Measurements from ENCODE around the gene COL12A1. TPM values are rescaled to one million over a fixed set of nuclear protein-coding genes. Genes with fewer than 3 reads are reported as not detected.
"Not testable (repeated sequence)": the region's sequence is repeated elsewhere in the genome, so short reads cannot be mapped to it uniquely, and the experiment has no call there.

Gene COL12A1
- total RNA-seq, 2 donors from 2014 or later, result not detected

DNA sequence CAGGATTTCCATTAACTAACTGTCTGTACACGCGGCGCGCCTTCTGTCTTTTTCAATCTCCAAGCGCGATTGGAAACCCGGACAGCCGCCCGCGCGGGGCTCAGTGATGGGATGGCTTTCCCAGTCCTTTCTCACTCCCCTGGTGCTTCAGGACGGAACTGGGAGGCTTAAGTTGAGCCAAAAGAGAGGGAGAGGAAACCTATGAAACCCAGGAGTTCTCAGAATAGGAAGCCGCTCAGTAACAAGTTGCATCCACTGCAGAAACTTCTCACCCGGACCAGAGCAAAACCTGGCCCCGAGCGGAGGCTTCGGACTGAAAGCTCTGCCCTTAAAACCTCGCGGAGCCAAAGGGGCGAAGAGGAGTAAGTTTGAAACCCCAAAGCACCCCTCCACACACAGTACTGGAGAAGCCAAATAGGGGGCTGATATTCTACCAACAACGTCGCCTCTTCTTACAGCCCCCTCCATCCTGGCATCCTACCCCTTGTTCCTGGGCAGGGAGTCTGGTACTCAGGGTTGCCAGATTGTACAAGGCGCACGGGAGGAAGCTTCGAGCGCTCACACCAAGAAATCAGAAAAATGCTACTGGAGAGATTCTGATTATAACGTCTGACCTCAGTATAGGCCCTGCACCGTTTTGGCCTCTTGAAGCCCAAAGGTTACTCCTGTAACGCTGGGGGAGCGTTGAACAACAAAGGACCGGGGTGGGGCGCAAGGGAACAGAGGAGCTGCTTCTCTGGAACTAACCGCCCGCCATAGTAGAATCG lies 906 bp upstream of the COL12A1 start:
- H3K9me3 Mint-ChIP-seq, result no peaks in the 10 kb centered on the region
- H3K4me1 Mint-ChIP-seq (ENCODE audit: low read depth in 2 of 2), result peaks cover 42 to 51% of the 10 kb centered on the region in 2 donors
- H3K27me3 Mint-ChIP-seq, result peaks cover 74 to 85% of the 10 kb centered on the region in 2 donors
- ATAC-seq, result no peak
- H3K4me3 Mint-ChIP-seq, result peak overlapping the region; percentile 62
- no peak for DNase-seq (ENCODE audit: low spot score)
- H3K36me3 Mint-ChIP-seq, result no peaks in the 10 kb centered on the region
- H3K27ac Mint-ChIP-seq, result no peak overlapping the region

DNA sequence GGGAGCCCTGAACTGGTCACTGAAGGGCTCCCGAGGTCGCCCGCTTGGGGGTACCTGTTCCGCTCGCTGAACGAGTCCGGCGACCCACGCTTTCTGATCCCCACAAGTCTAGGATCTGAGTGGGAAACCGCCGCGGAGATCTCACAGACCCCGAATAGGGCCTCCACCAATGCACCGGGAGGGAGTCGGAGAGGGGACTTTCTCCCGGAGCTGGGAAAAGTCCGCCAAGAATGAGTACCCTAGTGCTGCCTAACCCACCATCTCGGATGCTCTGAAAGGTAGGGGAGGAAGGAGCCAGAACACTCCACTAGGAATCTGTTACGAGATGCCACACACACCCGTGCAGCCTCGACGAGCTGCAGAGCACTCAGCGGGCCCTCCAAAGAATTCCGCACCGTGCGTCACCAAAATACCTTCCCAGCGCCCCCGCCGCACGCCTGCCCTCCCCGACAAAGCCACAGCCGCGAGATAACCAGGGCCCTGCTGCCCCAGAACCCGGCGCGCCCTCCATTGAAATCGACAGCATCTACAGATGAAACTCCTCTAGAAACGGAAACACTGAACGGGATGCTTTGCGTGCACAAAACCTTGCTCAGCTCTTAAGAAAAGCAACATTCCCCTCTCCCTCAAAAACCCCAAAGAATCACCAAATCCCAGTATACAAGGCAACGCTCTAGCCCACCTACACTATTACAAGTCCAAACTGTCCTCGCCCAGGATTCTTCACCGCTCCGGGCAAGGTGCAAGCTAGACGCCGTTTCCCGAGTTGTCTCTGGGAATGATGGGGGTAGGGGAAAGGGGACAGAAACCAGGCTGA lies 686 bp downstream of the COL12A1 start:
- no peak overlapping the region for H3K27ac Mint-ChIP-seq
- no peaks in the 10 kb centered on the region for H3K36me3 Mint-ChIP-seq
- H3K9me3 Mint-ChIP-seq, result no peaks in the 10 kb centered on the region
- ATAC-seq (no peak), DNase-seq (ENCODE audit: low spot score) (no peak)
- H3K4me3 Mint-ChIP-seq, result peak overlapping the region; percentile 77
- peaks cover 42 to 51% of the 10 kb centered on the region in 2 donors for H3K4me1 Mint-ChIP-seq (ENCODE audit: low read depth in 2 of 2)
- H3K27me3 Mint-ChIP-seq, result peaks cover 72 to 85% of the 10 kb centered on the region in 2 donors

DNA sequence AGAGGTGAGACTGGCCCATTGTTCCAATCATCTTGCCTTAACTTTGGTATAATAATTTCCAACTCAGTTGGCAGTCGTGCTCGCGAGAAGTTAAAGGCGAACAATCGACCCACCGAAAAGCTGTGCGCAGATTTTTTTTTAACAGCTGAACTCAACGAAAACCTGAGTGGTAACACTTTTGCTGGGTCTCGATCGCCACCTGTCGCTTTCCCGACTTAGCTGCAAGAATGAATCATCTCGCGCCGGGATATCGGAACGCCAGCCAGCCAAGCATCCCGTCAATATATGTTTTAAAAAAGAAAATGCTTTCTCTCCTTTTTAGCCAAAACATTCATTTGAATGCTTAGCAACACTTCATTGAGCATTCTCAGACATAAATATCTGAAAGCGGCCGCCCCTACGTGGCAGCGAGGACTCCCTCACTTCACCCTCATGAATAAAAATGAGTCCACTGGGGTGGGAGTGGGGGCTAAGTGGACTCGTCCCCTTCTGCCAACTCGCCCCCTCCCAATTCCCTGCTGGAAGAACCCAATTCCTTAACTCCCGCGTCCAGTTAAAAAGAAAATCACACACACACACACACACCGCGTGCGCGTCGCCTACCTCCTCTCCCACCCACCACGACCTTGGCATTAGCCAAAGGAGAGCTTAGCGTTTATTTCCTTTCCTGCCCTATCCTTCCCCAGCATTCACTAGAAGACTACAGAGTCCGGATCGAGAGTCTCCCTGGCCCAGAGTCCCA lies 1.5 kb downstream of the COL12A1 start:
- Mint-ChIP-seq H3K4me1 (ENCODE audit: low read depth in 2 of 2) (peaks cover 42 to 51% of the 10 kb centered on the region in 2 donors), H3K4me3 (peak overlapping the region; percentile 49), H3K27ac (no peak overlapping the region), H3K27me3 (peaks cover 70 to 86% of the 10 kb centered on the region in 2 donors), H3K36me3 (no peaks in the 10 kb centered on the region), H3K9me3 (no peaks in the 10 kb centered on the region)
- DNase-seq (ENCODE audit: low spot score) (no peak), ATAC-seq (no peak)

DNA sequence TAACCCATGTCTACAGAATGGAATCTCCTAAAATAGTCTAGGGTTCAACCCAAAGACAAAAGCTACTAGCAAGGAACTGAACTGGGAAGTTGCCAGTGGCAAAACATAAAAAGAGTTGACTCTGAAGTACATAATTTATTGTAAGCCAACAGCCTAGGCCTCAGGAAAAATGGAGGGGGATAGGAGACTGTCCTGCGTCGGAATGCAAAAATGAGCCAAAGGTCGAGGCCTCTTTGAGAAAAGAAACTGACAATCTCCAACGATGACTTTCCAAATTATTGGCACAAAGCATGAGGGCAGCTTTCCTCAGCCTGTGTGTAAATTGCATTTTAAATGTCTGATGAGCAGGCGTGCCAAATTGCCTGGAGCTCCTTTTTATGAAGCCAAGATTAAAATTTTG lies 2.1 kb downstream of the COL12A1 start:
- ATAC-seq (no peak), DNase-seq (ENCODE audit: low spot score) (no peak)
- no peaks in the 10 kb centered on the region for H3K36me3 Mint-ChIP-seq
- peak overlapping the region; percentile 11 for H3K4me3 Mint-ChIP-seq
- H3K4me1 Mint-ChIP-seq (ENCODE audit: low read depth in 2 of 2), result peaks cover 37 to 46% of the 10 kb centered on the region in 2 donors
- H3K9me3 Mint-ChIP-seq, result no peaks in the 10 kb centered on the region
- H3K27ac Mint-ChIP-seq, result no peak overlapping the region
- H3K27me3 Mint-ChIP-seq, result peaks cover 65 to 84% of the 10 kb centered on the region in 2 donors

DNA sequence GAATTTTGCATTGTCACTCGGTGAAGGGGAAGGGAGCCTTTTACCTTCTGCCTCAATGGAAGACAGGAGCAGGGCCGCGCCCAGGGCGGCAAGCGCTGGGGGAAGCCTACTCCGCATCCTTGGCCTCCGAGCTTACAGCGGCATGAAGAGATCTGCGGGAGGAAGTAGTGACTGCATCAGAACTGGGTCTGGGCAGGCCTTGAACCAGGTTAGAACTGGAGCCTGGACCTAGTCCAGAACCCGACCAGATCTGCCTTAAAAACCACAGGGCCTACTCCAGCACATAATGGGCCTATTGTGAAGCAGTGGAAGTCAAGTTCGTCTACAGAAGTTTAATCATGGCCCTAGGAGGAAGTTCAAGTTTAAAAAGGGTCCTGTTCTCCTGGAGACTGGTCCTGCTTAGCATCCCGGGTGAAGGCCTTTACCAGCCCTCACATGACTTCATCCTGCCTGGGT lies 3.1 kb downstream of the COL12A1 start:
- no peaks in the 10 kb centered on the region for H3K36me3 Mint-ChIP-seq
- peaks cover 28 to 38% of the 10 kb centered on the region in 2 donors for H3K4me1 Mint-ChIP-seq (ENCODE audit: low read depth in 2 of 2)
- no peak overlapping the region for H3K4me3 Mint-ChIP-seq

DNA sequence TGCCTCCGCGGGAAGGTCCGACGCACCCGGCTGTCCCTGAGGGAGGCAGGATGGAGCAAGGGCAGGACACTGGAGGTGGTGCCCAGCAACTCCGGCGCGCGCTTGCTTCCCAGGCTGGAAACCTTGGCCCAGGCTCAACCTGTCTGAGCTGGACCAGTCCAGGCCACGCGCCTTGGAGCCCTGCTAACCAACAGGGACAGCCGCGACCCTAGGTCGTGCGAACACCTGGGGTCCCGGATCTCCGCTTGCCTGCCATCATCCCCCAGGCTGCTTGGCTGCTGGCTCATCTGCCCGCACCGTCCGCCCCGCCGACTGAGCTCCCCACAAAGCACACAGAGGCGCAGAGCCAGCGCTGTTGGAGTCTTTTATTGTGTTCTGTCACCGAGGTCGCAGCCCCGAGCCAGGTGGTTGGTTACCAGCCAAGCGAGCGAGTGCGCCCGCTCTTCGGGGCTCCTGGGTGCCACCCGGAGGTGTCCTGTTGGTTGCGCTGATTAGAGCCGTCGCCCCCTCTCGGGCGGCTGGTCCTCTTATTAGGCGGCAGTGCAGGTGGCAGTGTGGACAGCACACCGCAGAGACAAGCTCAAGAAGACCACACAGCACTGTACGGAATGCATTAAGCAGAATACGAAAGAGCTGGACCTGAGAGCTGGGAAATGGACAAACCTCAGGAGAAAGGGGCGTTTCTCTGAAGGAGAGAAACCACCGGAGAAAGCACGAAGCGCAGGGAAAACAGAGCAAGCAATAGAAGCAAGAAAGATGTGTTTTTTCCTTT lies 3.8 kb downstream of the COL12A1 start:
- Mint-ChIP-seq H3K27ac (no peak overlapping the region), H3K27me3 (peaks cover 55 to 78% of the 10 kb centered on the region in 2 donors), H3K4me1 (ENCODE audit: low read depth in 2 of 2) (peaks cover 21 to 32% of the 10 kb centered on the region in 2 donors), H3K9me3 (no peaks in the 10 kb centered on the region), H3K36me3 (no peaks in the 10 kb centered on the region), H3K4me3 (no peak overlapping the region)
- no peak for DNase-seq (ENCODE audit: low spot score)
- peak in 1 of 2 donors; percentile 11 for ATAC-seq

More for the DNA sequence above, 3.1 kb downstream of the COL12A1 start:
- DNase-seq (ENCODE audit: low spot score) (no peak), ATAC-seq (no peak)
- no peaks in the 10 kb centered on the region for H3K9me3 Mint-ChIP-seq
- no peak overlapping the region for H3K27ac Mint-ChIP-seq
- peaks cover 61 to 84% of the 10 kb centered on the region in 2 donors for H3K27me3 Mint-ChIP-seq

DNA sequence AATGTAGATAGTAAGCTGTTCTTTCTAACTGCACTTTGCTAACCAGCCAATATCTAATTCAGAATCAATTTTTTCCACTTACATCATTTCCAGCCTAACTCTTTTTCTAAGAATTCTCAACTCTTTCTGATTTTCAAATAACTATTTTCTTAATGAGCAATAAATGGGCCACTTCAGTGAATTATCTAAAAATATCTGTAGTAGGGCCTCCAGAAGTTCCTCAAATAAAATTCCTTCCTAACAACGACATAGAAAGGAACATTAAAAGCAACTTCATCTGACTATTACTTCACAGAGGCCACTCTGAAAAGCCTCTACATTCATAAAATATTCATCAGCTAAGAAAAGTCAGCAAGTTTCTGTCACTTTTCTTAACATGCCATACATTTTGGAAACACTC lies 4.8 kb downstream of the COL12A1 start:
- H3K4me3 Mint-ChIP-seq, result no peak overlapping the region
- H3K27me3 Mint-ChIP-seq, result peaks cover 47 to 74% of the 10 kb centered on the region in 2 donors
- peaks cover 15 to 22% of the 10 kb centered on the region in 2 donors for H3K4me1 Mint-ChIP-seq (ENCODE audit: low read depth in 2 of 2)
- ATAC-seq (no peak), DNase-seq (ENCODE audit: low spot score) (no peak)
- no peaks in the 10 kb centered on the region for H3K9me3 Mint-ChIP-seq
- no peaks in the 10 kb centered on the region for H3K36me3 Mint-ChIP-seq
- H3K27ac Mint-ChIP-seq, result no peak overlapping the region

DNA sequence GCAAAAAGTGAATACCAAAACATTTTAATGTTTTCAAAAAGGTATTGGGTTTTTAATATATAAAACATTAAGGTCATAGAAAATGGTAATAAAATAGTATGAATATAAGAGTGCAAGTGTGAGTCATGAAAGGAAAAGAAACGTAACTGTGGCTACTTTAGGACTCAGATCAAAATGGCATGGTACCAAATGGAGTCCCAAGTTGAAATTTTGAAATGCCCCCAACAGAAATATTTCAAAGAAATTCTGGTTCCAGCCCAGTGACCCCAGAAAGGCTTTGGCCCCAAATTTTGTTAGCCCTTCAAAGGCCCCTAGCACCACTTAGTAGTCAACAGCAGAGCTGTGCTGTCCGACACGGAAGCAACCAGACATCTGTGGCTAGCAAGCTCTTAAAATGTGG lies 6.0 kb downstream of the COL12A1 start:
- Mint-ChIP-seq H3K4me3 (no peak overlapping the region), H3K36me3 (no peaks in the 10 kb centered on the region), H3K27me3 (peaks cover 37 to 65% of the 10 kb centered on the region in 2 donors), H3K9me3 (no peaks in the 10 kb centered on the region), H3K4me1 (ENCODE audit: low read depth in 2 of 2) (peaks cover 9 to 16% of the 10 kb centered on the region in 2 donors), H3K27ac (no peak overlapping the region)
- DNase-seq (ENCODE audit: low spot score), result no peak
- ATAC-seq, result no peak

DNA sequence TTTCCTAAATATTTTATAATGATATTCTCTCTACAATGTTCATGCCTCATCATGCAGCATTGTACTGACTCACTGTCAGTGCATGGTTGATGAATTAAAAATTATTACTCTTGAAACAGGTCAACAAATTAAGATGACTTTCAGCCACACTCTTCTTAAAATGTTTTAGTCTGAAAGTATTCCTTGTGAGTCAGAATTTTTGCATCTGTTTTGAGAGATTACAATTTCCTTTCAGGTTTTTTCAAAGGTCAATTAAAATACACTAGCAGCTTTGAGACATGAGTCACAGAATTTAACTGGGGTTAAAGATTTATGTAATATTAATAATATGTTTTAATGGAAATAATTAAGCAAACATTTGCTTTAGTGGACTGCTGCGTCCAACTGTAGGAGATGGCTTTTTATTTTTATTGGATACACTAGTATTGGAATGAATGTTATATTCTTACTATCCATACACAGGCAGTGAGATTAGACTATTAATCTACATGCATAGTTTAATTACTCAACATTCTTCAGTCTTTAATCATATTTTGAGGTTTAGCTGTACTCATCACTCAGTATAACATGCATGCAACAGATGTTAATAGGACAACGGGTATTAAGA lies 9.7 kb downstream of the COL12A1 start:
- no peak overlapping the region for H3K27ac Mint-ChIP-seq
- H3K4me3 Mint-ChIP-seq, result no peak overlapping the region
- no peaks in the 10 kb centered on the region for H3K4me1 Mint-ChIP-seq (ENCODE audit: low read depth in 2 of 2)
- H3K9me3 Mint-ChIP-seq, result no peaks in the 10 kb centered on the region
- ATAC-seq (no peak), DNase-seq (ENCODE audit: low spot score) (no peak)
- H3K36me3 Mint-ChIP-seq, result no peaks in the 10 kb centered on the region
- H3K27me3 Mint-ChIP-seq, result peaks cover 10 to 28% of the 10 kb centered on the region in 2 donors

DNA sequence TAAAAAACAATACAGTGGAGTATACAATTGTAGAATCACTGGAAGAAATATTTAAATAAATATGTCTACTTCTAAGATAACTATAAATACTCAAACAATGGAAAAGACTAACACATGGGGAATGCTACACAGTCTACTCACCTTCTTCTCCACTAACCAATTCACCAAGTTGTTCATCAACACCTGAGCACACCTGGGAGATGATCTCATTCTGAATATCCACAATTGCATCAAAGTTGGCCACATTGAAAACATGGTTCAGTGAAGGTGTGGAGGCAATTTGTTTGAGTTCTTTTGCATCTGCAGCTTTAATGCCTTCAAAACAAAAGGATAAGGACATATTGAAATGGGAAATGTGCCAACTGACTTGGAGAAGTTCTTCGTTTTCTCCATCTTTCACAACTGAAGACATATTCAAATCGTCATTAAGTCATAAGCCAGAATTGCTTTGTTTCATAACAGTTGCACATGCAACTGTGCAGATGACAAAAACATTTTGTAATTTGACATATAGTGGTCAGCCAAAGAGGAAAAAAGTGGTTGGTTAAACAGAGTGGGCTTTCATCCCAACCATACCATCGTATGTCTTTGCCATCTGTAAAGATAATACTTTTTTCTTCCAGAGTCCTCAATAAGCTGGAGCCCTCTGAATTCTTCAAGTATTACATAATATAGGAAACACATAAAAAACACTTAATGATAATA lies 17.5 kb downstream of the COL12A1 start:
- Mint-ChIP-seq H3K4me3 (no peak overlapping the region), H3K27me3 (peaks cover 9 to 23% of the 10 kb centered on the region in 2 donors), H3K36me3 (peaks cover 5% of the 10 kb centered on the region), H3K9me3 (peaks cover 4% of the 10 kb centered on the region), H3K4me1 (ENCODE audit: low read depth in 2 of 2) (no peaks in the 10 kb centered on the region), H3K27ac (no peak overlapping the region)
- ATAC-seq (no peak), DNase-seq (ENCODE audit: low spot score) (no peak)

DNA sequence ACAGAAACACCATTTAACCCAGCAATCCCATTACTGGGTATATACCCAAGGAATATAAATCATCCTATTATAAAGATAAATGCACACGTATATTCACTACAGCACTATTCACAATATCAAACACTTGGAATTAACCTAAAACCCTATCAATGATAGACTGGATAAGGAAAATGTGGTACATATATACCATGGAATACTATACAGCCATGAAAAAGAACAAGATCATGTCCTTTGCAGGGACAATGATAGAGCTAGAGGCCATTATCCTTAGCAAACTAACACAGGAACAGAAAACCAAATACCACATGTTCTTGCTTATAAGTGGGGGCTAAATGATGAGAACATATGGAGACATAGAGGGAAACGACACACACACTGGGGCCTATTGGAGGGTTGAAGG lies 19.3 kb downstream of the COL12A1 start:
- H3K27me3 Mint-ChIP-seq, result peaks cover 9 to 23% of the 10 kb centered on the region in 2 donors

DNA sequence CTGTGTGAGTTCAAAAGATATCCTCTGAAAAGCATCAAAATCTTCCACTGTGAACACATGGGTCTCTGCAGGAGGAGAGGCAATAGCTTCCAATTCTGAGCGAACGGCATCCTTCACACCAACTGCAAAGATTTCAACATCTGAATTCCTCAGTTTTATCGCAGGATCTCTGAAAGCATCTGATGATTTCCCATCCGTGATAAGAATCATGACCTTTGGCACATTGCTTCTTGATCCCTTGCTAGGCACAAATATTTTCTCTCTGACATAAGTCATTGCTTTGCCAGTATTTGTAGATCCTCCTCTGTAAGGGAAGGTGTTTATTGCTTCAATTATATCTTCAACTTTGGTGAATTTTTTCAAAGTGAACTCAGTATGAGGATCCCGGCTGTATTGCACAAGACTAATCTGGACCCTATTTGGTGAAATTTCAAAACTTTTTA lies 22.7 kb downstream of the COL12A1 start:
- H3K4me3 Mint-ChIP-seq, result no peak overlapping the region

More for the DNA sequence above, 19.3 kb downstream of the COL12A1 start:
- not testable (repeated sequence) for H3K36me3 Mint-ChIP-seq; H3K9me3 Mint-ChIP-seq; H3K4me3 Mint-ChIP-seq; DNase-seq (ENCODE audit: low spot score); H3K4me1 Mint-ChIP-seq (ENCODE audit: low read depth in 2 of 2); ATAC-seq; H3K27ac Mint-ChIP-seq

More for the DNA sequence above, 22.7 kb downstream of the COL12A1 start:
- DNase-seq (ENCODE audit: low spot score), result no peak
- Mint-ChIP-seq H3K4me1 (ENCODE audit: low read depth in 2 of 2) (no peaks in the 10 kb centered on the region), H3K9me3 (peaks cover 4% of the 10 kb centered on the region), H3K27me3 (peaks cover 5 to 21% of the 10 kb centered on the region in 2 donors), H3K36me3 (peaks cover 5% of the 10 kb centered on the region), H3K27ac (no peak overlapping the region)
- no peak for ATAC-seq
